IPS-20b (cell line): Measurements from ENCODE around the gene GOLIM4.

Experiments used
- H3K27ac ChIP-seq: one replicate; pipeline ENCODE4 v1.5.1; 2013; ENCODE audit warnings: low read length
- H3K27me3 ChIP-seq: 2 replicates; pipeline ENCODE4 v1.6.1; 2013; ENCODE audit warnings: mild to moderate bottlenecking, low read length, inconsistent platforms; ENCODE audit not compliant: insufficient read depth
- H3K36me3 ChIP-seq: 2 replicates; pipeline ENCODE4 v1.6.1; 2013; ENCODE audit warnings: low read depth, mild to moderate bottlenecking, inconsistent platforms, low read length, moderate library complexity; ENCODE audit not compliant: insufficient read depth
- H3K4me1 ChIP-seq: 2 replicates; pipeline ENCODE4 v1.6.1; 2013; ENCODE audit warnings: mild to moderate bottlenecking, control low read depth, inconsistent platforms, low read length, moderate library complexity; ENCODE audit not compliant: insufficient read depth
- H3K4me3 ChIP-seq: 2 replicates; pipeline ENCODE4 v1.5.1; 2013; ENCODE audit warnings: mild to moderate bottlenecking, low read length, inconsistent platforms
- H3K9ac ChIP-seq: 2 replicates; pipeline ENCODE4 v1.6.1; 2013; ENCODE audit warnings: low read depth, mild to moderate bottlenecking, inconsistent platforms, low read length, moderate library complexity
- H3K9me3 ChIP-seq: 2 replicates; pipeline ENCODE4 v1.6.1; 2013; ENCODE audit warnings: mild to moderate bottlenecking, low read depth, low read length, inconsistent platforms; ENCODE audit not compliant: insufficient read depth

GOLIM4 gene

DNA sequence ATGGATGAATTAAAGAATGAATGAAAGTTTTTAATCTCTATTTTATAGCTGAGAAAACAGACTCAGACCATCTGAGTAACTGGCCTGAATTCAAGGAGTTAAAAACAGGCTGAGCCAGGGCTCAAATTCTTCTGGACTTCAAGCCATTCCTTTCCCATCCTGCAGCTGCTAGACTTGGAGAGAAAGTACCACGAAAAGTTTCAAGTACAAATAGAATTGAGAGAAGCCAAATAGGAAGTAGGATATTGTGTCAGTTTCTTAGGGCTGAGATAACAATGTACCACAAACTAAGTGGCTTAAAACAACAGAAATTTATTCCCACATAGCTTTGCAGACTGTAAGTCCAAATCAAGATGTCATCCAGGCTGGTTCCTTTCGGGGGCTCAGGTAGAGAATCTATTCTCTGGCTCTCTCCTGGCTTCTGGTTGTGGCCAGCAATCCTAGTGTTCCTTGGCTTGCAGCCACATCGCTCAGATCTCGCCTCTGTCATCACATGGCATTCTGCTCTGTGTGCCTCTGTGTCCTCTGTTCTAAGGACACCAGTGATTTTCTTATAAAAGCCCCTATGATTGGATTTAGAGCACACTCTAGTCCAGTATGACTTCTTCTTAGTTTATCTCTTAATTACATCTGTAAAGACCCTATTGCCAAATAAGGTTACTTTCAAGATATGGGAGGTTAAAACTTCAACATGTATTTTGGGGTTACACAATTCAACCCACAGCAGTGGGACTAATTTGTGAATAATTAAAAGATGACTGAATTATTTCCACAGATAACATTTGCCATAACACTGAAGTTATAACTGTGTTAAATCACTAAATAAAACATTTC, 25.7 kb upstream of the GOLIM4 start:
- H3K36me3 ChIP-seq: no peaks in the 10 kb centered on the region
- no peak overlapping the region for H3K27ac ChIP-seq
- no peaks in the 10 kb centered on the region for H3K27me3 ChIP-seq
- no peak overlapping the region for H3K9ac ChIP-seq
- no peaks in the 10 kb centered on the region for H3K9me3 ChIP-seq
- H3K4me3 ChIP-seq: no peak overlapping the region
- H3K4me1 ChIP-seq: no peaks in the 10 kb centered on the region

- Histone ChIP-seq H3K4me3 (no peak overlapping the region), H3K27me3 (no peaks in the 10 kb centered on the region), H3K4me1 (no peaks in the 10 kb centered on the region), H3K27ac (no peak overlapping the region), H3K9me3 (no peaks in the 10 kb centered on the region), H3K36me3 (no peaks in the 10 kb centered on the region), H3K9ac (no peak overlapping the region)
Measured at GRCh38 chr3:168117853-168118313, 22.2 kb upstream of the GOLIM4 start.

DNA sequence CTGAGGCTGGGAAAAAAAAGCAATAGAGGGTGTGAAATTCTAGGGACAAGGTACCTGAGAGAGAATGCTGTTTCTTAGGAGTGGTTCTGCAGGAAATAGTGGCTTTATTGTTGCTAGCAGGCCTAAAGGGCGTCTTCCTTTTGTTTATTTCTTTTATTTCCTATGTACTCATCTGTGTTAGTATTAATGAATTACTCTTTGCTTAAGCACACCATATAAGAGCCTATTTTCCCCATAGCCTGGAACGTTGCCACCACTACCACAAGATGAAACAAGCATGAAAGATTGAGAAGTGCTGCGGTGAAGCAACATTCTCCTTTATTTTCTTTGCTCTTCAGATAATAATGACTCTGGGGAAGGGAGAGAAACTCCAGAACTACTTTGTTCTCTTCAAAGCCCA, 21.3 kb upstream of the GOLIM4 start:
- Histone ChIP-seq H3K36me3 (no peaks in the 10 kb centered on the region), H3K27ac (no peak overlapping the region), H3K9me3 (no peaks in the 10 kb centered on the region), H3K9ac (no peak overlapping the region), H3K4me3 (no peak overlapping the region), H3K27me3 (no peaks in the 10 kb centered on the region), H3K4me1 (no peaks in the 10 kb centered on the region)

DNA sequence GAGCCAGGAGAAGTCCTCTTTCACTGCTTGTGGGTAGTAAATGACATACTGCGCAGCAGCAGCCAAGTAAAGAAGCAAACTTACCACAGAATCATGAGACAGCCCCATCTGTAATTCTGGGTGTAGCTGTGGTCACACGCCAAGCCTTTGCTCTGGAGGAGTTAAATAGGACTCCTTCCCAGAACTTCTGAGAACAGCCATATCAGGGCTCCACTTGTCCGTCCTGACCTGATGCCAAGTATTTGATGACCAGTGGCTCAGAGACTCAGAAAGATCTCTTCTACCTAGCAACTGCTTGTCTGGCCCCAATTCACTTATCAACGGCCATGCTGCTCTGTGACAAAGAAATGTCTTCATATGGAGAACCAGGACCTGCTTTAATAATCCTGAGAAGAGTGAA, 20.6 kb upstream of the GOLIM4 start:
- H3K27me3 ChIP-seq: no peaks in the 10 kb centered on the region

DNA sequence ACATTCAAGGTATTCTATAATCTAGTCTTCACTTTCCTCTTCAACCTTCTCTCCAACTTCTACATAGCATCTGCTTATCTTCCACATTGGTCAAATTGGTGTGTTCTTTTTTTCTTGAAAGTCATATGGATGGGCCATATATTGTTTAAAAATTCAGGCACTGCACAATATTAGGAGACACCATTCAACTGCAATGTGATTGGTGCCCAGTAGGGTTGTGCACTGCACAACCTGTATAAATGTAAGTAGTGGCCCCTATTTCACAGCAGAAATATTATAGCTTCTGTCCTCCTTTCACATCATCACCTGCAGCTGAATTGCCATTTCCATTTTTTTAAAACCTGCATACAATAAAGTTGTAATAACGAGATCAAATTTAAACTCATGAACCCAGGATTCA, 18.1 kb upstream of the GOLIM4 start:
- Histone ChIP-seq H3K4me1 (no peaks in the 10 kb centered on the region), H3K9ac (no peak overlapping the region), H3K27me3 (no peaks in the 10 kb centered on the region), H3K4me3 (no peak overlapping the region), H3K9me3 (no peaks in the 10 kb centered on the region), H3K36me3 (no peaks in the 10 kb centered on the region), H3K27ac (no peak overlapping the region)

More for the DNA sequence above, 20.6 kb upstream of the GOLIM4 start:
- Histone ChIP-seq H3K4me1 (no peaks in the 10 kb centered on the region), H3K36me3 (no peaks in the 10 kb centered on the region), H3K27ac (no peak overlapping the region), H3K4me3 (no peak overlapping the region), H3K9me3 (no peaks in the 10 kb centered on the region), H3K9ac (no peak overlapping the region)

DNA sequence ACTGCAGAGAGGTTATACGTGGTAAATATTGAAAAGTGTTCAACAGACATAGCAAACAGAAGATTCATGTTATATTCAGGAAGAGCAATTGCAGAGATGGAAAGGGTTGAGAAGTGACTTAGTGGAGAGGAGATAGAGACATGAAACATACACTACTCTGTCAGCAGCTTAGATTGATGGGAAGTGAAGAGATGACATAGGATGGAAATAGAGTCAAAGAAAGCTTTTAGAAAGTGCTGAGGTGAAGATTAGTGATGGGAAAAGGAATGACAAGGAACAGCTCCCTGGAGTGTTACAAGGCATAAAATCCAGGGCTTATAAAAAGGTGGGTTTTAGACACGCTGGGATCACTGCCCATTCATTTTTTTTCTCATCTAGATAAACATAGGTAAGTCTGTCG, 17.2 kb upstream of the GOLIM4 start:
- H3K9ac ChIP-seq: no peak overlapping the region
- no peaks in the 10 kb centered on the region for H3K4me1 ChIP-seq

GRCh38 chr3:168104361-168104760, 8.6 kb upstream of the GOLIM4 start:
- no peaks in the 10 kb centered on the region for H3K9me3 ChIP-seq
- no peaks in the 10 kb centered on the region for H3K4me1 ChIP-seq
- no peak overlapping the region for H3K27ac ChIP-seq
- no peak overlapping the region for H3K9ac ChIP-seq
- H3K36me3 ChIP-seq: no peaks in the 10 kb centered on the region
- H3K27me3 ChIP-seq: no peaks in the 10 kb centered on the region
- H3K4me3 ChIP-seq: no peak overlapping the region

More for the DNA sequence above, 17.2 kb upstream of the GOLIM4 start:
- H3K9me3 ChIP-seq: no peaks in the 10 kb centered on the region
- no peaks in the 10 kb centered on the region for H3K36me3 ChIP-seq
- no peak overlapping the region for H3K4me3 ChIP-seq
- no peaks in the 10 kb centered on the region for H3K27me3 ChIP-seq
- no peak overlapping the region for H3K27ac ChIP-seq

- H3K27ac ChIP-seq: no peak overlapping the region
- H3K36me3 ChIP-seq: no peaks in the 10 kb centered on the region
- no peaks in the 10 kb centered on the region for H3K4me1 ChIP-seq
- H3K4me3 ChIP-seq: no peak overlapping the region
- H3K9me3 ChIP-seq: no peaks in the 10 kb centered on the region
- H3K9ac ChIP-seq: no peak overlapping the region
- H3K27me3 ChIP-seq: no peaks in the 10 kb centered on the region
Measured at GRCh38 chr3:168102735-168103410, 7.1 kb upstream of the GOLIM4 start.

DNA sequence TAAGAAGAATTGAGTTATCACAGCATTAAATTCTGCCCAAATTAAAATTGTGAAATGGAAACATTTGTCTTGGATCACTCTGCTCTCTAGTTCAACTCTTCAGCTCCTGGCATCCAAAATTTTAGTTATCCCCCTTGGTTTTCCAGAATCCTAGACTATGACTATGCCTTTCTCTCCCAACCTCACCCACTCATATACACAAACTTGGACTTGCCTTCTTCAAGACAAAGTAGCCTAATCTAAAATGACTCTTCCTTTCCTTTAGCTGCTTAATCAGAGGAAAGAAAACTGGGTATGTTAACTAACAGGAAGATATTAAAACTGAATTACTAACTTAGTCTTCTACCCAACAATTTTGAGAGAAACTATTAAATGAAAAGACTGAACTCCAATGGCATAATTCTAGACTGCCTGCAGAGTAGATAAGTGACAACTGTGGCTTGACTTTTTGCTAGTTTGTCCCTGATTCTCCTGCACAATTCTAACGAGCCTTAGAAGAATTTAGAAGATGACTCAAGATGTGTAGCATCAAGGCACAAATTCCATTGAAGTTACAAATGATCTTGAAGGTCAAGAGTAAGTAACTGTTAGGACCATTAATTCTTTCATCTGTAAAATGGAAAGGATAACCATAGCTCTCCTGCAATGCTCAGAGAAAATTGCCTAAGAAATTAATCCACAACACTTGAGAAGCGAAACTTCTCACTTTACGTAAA, 5.2 kb upstream of the GOLIM4 start:
- H3K9ac ChIP-seq: no peak overlapping the region
- no peak overlapping the region for H3K27ac ChIP-seq
- no peaks in the 10 kb centered on the region for H3K27me3 ChIP-seq
- no peaks in the 10 kb centered on the region for H3K36me3 ChIP-seq
- no peak overlapping the region for H3K4me3 ChIP-seq
- no peaks in the 10 kb centered on the region for H3K9me3 ChIP-seq
- peaks cover 4% of the 10 kb centered on the region; the same call in 1 of the 2 replicates for H3K4me1 ChIP-seq

- Histone ChIP-seq H3K4me3 (no peak overlapping the region), H3K27me3 (no peaks in the 10 kb centered on the region), H3K9ac (no peak overlapping the region), H3K36me3 (no peaks in the 10 kb centered on the region), H3K9me3 (no peaks in the 10 kb centered on the region), H3K4me1 (peaks cover 23% of the 10 kb centered on the region), H3K27ac (no peak overlapping the region)
Measured at GRCh38 chr3:168097381-168097780, 1.7 kb upstream of the GOLIM4 start.

- H3K27me3 ChIP-seq: no peaks in the 10 kb centered on the region
- H3K4me1 ChIP-seq: peaks cover 31% of the 10 kb centered on the region
- H3K27ac ChIP-seq: no peak overlapping the region
- H3K9me3 ChIP-seq: no peaks in the 10 kb centered on the region
- H3K4me3 ChIP-seq: peak overlapping the region; percentile 80
- H3K36me3 ChIP-seq: no peaks in the 10 kb centered on the region
- H3K9ac ChIP-seq: peak overlapping the region; percentile 64; the same call in 1 of the 2 replicates
Measured at GRCh38 chr3:168096210-168096652, 507 bp upstream of the GOLIM4 start.
